HEK293 (cell line): Measurements from ENCODE around the gene C1orf21.
A peak's percentile ranks its signal among the peaks of the same experiment; 100 is the strongest.

Source experiments
- ATF2 ChIP-seq: fragments of 450-650 bp; formaldehyde crosslinking; IDR thresholded peaks from 2 replicates; pipeline ENCODE4 v1.5.1; 2016; ENCODE audit warnings: missing biosample characterization, missing genetic modification characterization, low read depth
- ELK4 ChIP-seq: IDR thresholded peaks from 2 replicates; pipeline ENCODE4 v1.6.1; 2011; ENCODE audit warnings: mild to moderate bottlenecking, low read depth, low read length, borderline replicate concordance
- GLIS2 ChIP-seq: fragments of 450-650 bp; formaldehyde crosslinking; IDR thresholded peaks from 2 replicates; pipeline ENCODE4 v1.5.1; 2016; ENCODE audit warnings: missing biosample characterization, missing genetic modification characterization
- HOXC10 ChIP-seq: sonication (generic); formaldehyde crosslinking; IDR thresholded peaks from 2 replicates; pipeline ENCODE4 v1.8.1; 2023; ENCODE audit warnings: mild to moderate bottlenecking, missing genetic modification reagents
- KLF10 ChIP-seq: fragments of 450-650 bp; IDR thresholded peaks from 2 replicates; pipeline ENCODE4 v1.5.1; 2018; ENCODE audit warnings: missing biosample characterization, mild to moderate bottlenecking, missing genetic modification characterization
- KLF17 ChIP-seq: fragments of 450-650 bp; formaldehyde crosslinking; IDR thresholded peaks from 2 replicates; pipeline ENCODE4 v1.5.1; 2016; ENCODE audit warnings: missing biosample characterization, missing genetic modification characterization
- PATZ1 ChIP-seq: fragments of 450-650 bp; formaldehyde crosslinking; IDR thresholded peaks from 2 replicates; pipeline ENCODE4 v1.5.1; 2016; ENCODE audit warnings: missing biosample characterization, missing genetic modification characterization
- SP7 ChIP-seq: fragments of 450-650 bp; formaldehyde crosslinking; IDR thresholded peaks from 2 replicates; pipeline ENCODE4 v1.5.1; 2016; ENCODE audit warnings: missing biosample characterization, missing genetic modification characterization
- YY1 ChIP-seq: fragments of 450-650 bp; formaldehyde crosslinking; IDR thresholded peaks from 2 replicates; pipeline ENCODE4 v1.5.1; 2018; ENCODE audit warnings: missing biosample characterization, missing genetic modification characterization
- ZBTB17 ChIP-seq: fragments of 450-650 bp; formaldehyde crosslinking; IDR thresholded peaks from 2 replicates; pipeline ENCODE4 v1.5.1; 2016; ENCODE audit warnings: missing biosample characterization, missing genetic modification characterization
- ZBTB20 ChIP-seq: fragments of 450-650 bp; formaldehyde crosslinking; IDR thresholded peaks from 2 replicates; pipeline ENCODE4 v1.5.1; 2016; ENCODE audit warnings: missing biosample characterization, missing genetic modification characterization
- ZBTB21 ChIP-seq: fragments of 450-650 bp; formaldehyde crosslinking; IDR thresholded peaks from 2 replicates; pipeline ENCODE4 v1.5.1; 2017; ENCODE audit warnings: missing biosample characterization, missing genetic modification characterization
- ZBTB26 ChIP-seq: fragments of 450-650 bp; formaldehyde crosslinking; optimal IDR thresholded peaks from 2 replicates; pipeline ENCODE3; 2016; ENCODE audit warnings: missing biosample characterization, mild to moderate bottlenecking, missing genetic modification characterization
- ZNF138 ChIP-seq: fragments of 450-650 bp; formaldehyde crosslinking; IDR thresholded peaks from 2 replicates; pipeline ENCODE4 v1.5.1; 2016; ENCODE audit warnings: missing biosample characterization, missing genetic modification characterization, borderline replicate concordance
- ZNF169 ChIP-seq: fragments of 450-650 bp; formaldehyde crosslinking; IDR thresholded peaks from 2 replicates; pipeline ENCODE4 v1.5.1; 2016; ENCODE audit warnings: missing biosample characterization, missing genetic modification characterization
- ZNF175 ChIP-seq: fragments of 450-650 bp; formaldehyde crosslinking; IDR thresholded peaks from 2 replicates; pipeline ENCODE4 v1.5.1; 2016; ENCODE audit warnings: missing biosample characterization, missing genetic modification characterization
- ZNF19 ChIP-seq: fragments of 450-650 bp; formaldehyde crosslinking; IDR thresholded peaks from 2 replicates; pipeline ENCODE4; 2016; ENCODE audit warnings: missing biosample characterization, missing genetic modification characterization, low read depth
- ZNF211 ChIP-seq: fragments of 450-650 bp; formaldehyde crosslinking; IDR thresholded peaks from 2 replicates; pipeline ENCODE4 v1.5.1; 2016; ENCODE audit warnings: low read depth, missing biosample characterization, missing genetic modification characterization
- ZNF354C ChIP-seq: fragments of 450-650 bp; formaldehyde crosslinking; IDR thresholded peaks from 2 replicates; pipeline ENCODE4 v1.5.1; 2016; ENCODE audit warnings: missing biosample characterization, missing genetic modification characterization, low read depth, borderline replicate concordance
- ZNF404 ChIP-seq: fragments of 450-650 bp; formaldehyde crosslinking; IDR thresholded peaks from 2 replicates; pipeline ENCODE4 v1.5.1; 2017; ENCODE audit warnings: missing biosample characterization, missing genetic modification characterization
- ZNF529 ChIP-seq: fragments of 450-650 bp; formaldehyde crosslinking; IDR thresholded peaks from 2 replicates; pipeline ENCODE4 v1.5.1; 2017; ENCODE audit warnings: missing genetic modification characterization, missing biosample characterization; ENCODE audit not compliant: insufficient replicate concordance
- ZNF530 ChIP-seq: fragments of 450-650 bp; formaldehyde crosslinking; IDR thresholded peaks from 2 replicates; pipeline ENCODE4 v1.5.1; 2016; ENCODE audit warnings: low read depth, missing biosample characterization, missing genetic modification characterization
- ZNF561 ChIP-seq: fragments of 450-650 bp; IDR thresholded peaks from 2 replicates; pipeline ENCODE4 v1.5.1; 2018; ENCODE audit warnings: missing biosample characterization, missing genetic modification characterization, borderline replicate concordance
- ZNF600 ChIP-seq: fragments of 450-650 bp; formaldehyde crosslinking; IDR thresholded peaks from 2 replicates; pipeline ENCODE4 v1.5.1; 2016; ENCODE audit warnings: missing biosample characterization, missing genetic modification characterization
- ZNF639 ChIP-seq: fragments of 450-650 bp; formaldehyde crosslinking; IDR thresholded peaks from 2 replicates; pipeline ENCODE4 v1.5.1; 2016; ENCODE audit warnings: missing biosample characterization, missing genetic modification characterization
- ZNF692 ChIP-seq: fragments of 450-650 bp; formaldehyde crosslinking; IDR thresholded peaks from 2 replicates; pipeline ENCODE4 v1.5.1; 2016; ENCODE audit warnings: missing biosample characterization, missing genetic modification characterization
- ZNF792 ChIP-seq: fragments of 450-650 bp; formaldehyde crosslinking; IDR thresholded peaks from 2 replicates; pipeline ENCODE4 v1.5.1; 2016; ENCODE audit warnings: missing biosample characterization, missing genetic modification characterization
- ZSCAN16 ChIP-seq: fragments of 450-650 bp; formaldehyde crosslinking; IDR thresholded peaks from 2 replicates; pipeline ENCODE4 v1.5.1; 2016; ENCODE audit warnings: missing biosample characterization, missing genetic modification characterization
- ZSCAN30 ChIP-seq: fragments of 450-650 bp; IDR thresholded peaks from 2 replicates; pipeline ENCODE4 v1.5.1; 2018; ENCODE audit warnings: missing biosample characterization, mild to moderate bottlenecking, missing genetic modification characterization, moderate library complexity
- ZXDB ChIP-seq: fragments of 450-650 bp; formaldehyde crosslinking; IDR thresholded peaks from 2 replicates; pipeline ENCODE4 v1.5.1; 2016; ENCODE audit warnings: missing biosample characterization, missing genetic modification characterization

Gene C1orf21

GRCh38 chr1:184407816-184408510 lies 21.1 kb downstream of the C1orf21 start (continued):
- no peak for TF ChIP-seq ZNF169
- no peak for TF ChIP-seq ZNF529 (tag by site-specific recombination)
- no peak for TF ChIP-seq SP7 (tag by site-specific recombination)
- TF ChIP-seq HOXC10 (CRISPR knock-in tag) = no peak
- TF ChIP-seq ZNF692 (tag by site-specific recombination) = 0 out of 2 replicates have a peak, but pooled peaks have one; percentile 45
- TF ChIP-seq PATZ1 = no peak
- TF ChIP-seq ZBTB20 (tag by site-specific recombination) = no peak
- TF ChIP-seq ZNF354C (tag by site-specific recombination) = no peak
- no peak for TF ChIP-seq ZNF138
- no peak for TF ChIP-seq ZNF639 (tag by site-specific recombination)
- no peak for TF ChIP-seq YY1 (tag by site-specific recombination)
- peak; percentile 97 for TF ChIP-seq KLF17 (tag by site-specific recombination)
- TF ChIP-seq ZNF404 (tag by site-specific recombination) = no peak
- no peak for TF ChIP-seq ZNF19
- no peak for TF ChIP-seq ATF2 (tag by site-specific recombination)
- peak; percentile 33; the same call in 1 of the 2 replicates for TF ChIP-seq KLF10 (tag by site-specific recombination)
- no peak for TF ChIP-seq ZNF175 (tag by site-specific recombination)
- TF ChIP-seq ZBTB17 = no peak; the same call in 1 of the 2 replicates
- TF ChIP-seq ZNF792 (tag by site-specific recombination) = no peak
- no peak for TF ChIP-seq ELK4
- TF ChIP-seq ZNF211 (tag by site-specific recombination) = no peak
- no peak for TF ChIP-seq ZSCAN30
- TF ChIP-seq ZXDB (tag by site-specific recombination) = 0 out of 2 replicates have a peak, but pooled peaks have one; percentile 15
- TF ChIP-seq ZSCAN16 (tag by site-specific recombination) = no peak
- 0 out of 2 replicates have a peak, but pooled peaks have one; percentile 16 for TF ChIP-seq ZNF600 (tag by site-specific recombination)
- no peak for TF ChIP-seq GLIS2 (tag by site-specific recombination)
- TF ChIP-seq ZNF561 = no peak
- 0 out of 2 replicates have a peak, but pooled peaks have one; percentile 30 for TF ChIP-seq ZBTB21 (tag by site-specific recombination)
- TF ChIP-seq ZNF530 (tag by site-specific recombination) = no peak
- no peak for TF ChIP-seq ZBTB26 (tag by site-specific recombination)
